ENCODE results near the gene VGLL1. TPM values are rescaled to one million over a fixed set of nuclear protein-coding genes. Genes with fewer than 3 reads are reported as not detected.

VGLL1 gene
- polyA plus RNA-seq, 1 donor (not counting 4 experiments of a cell fraction or from before 2014, with no cell fraction given) = 4.1 TPM

- H3K36me3 ChIP-seq (ENCODE audit: control insufficient read depth in 2 of 2, extremely low read depth in 1 of 2, insufficient read depth in 2 of 2, low read length in 2 of 2) = no peaks in the 10 kb centered on the region
- DNase-seq (ENCODE audit: low read depth, low spot score) (no peak), FAIRE-seq (no peak)
- H3K9me3 ChIP-seq (ENCODE audit: control insufficient read depth, low read depth, low read length) = no peaks in the 10 kb centered on the region
- no peak for TF ChIP-seq EZH2 (IDR thresholded peaks at IDR 0.05; ENCODE audit: low read length)
- TF ChIP-seq, protein P1, sequence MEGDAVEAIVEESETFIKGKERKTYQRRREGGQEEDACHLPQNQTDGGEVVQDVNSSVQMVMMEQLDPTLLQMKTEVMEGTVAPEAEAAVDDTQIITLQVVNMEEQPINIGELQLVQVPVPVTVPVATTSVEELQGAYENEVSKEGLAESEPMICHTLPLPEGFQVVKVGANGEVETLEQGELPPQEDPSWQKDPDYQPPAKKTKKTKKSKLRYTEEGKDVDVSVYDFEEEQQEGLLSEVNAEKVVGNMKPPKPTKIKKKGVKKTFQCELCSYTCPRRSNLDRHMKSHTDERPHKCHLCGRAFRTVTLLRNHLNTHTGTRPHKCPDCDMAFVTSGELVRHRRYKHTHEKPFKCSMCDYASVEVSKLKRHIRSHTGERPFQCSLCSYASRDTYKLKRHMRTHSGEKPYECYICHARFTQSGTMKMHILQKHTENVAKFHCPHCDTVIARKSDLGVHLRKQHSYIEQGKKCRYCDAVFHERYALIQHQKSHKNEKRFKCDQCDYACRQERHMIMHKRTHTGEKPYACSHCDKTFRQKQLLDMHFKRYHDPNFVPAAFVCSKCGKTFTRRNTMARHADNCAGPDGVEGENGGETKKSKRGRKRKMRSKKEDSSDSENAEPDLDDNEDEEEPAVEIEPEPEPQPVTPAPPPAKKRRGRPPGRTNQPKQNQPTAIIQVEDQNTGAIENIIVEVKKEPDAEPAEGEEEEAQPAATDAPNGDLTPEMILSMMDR (optimal IDR thresholded peaks at IDR 0.05 in 1 of 3, IDR thresholded peaks at IDR 0.05 in 1 of 3, conservative IDR thresholded peaks at IDR 0.05 in 1 of 3; ENCODE audit: extremely low read depth in 1 of 3, insufficient read depth in 2 of 3, low read length in 3 of 3) = no peak
- H3K4me1 ChIP-seq (ENCODE audit: control insufficient read depth, extremely low read depth, insufficient read depth, low read length) = no peaks in the 10 kb centered on the region
- H3K27me3 ChIP-seq (ENCODE audit: control insufficient read depth, extremely low read depth, insufficient read depth, low read length) = no peaks in the 10 kb centered on the region
- H4K20me1 ChIP-seq (ENCODE audit: control insufficient read depth, extremely low read depth, insufficient read depth, low read length) = no peaks in the 10 kb centered on the region
- no peak overlapping the region for H3K4me3 ChIP-seq (ENCODE audit: control insufficient read depth in 2 of 3, extremely low read depth in 1 of 3, insufficient read depth in 2 of 3, low read depth in 1 of 3, low read length in 3 of 3)
- no peak overlapping the region for H3K27ac ChIP-seq (ENCODE audit: control insufficient read depth, insufficient read depth, low read length)
- dilution Hi-C loops (cut with MboI; ENCODE audit: extremely low pct_ligation_motif_present, low sequenced_read_pairs) = no loop called here
- no peak overlapping the region for H2AFZ ChIP-seq (ENCODE audit: control insufficient read depth, low read length)
- H3K9me1 ChIP-seq (ENCODE audit: control insufficient read depth, extremely low read depth, insufficient read depth, low read length) = no peaks in the 10 kb centered on the region
- no peaks in the 10 kb centered on the region for H3K79me2 ChIP-seq (ENCODE audit: control insufficient read depth, insufficient read depth, low read length)
- H3K4me2 ChIP-seq (ENCODE audit: control insufficient read depth, extremely low read depth, insufficient read depth, low read depth, low read length) = no peak overlapping the region
- H3K9ac ChIP-seq (ENCODE audit: control insufficient read depth, extremely low read depth, insufficient read depth, low read length) = no peak overlapping the region
These were observed 55.5 kb downstream of the VGLL1 start for GRCh38 chrX:136587532-136587931.

DNA sequence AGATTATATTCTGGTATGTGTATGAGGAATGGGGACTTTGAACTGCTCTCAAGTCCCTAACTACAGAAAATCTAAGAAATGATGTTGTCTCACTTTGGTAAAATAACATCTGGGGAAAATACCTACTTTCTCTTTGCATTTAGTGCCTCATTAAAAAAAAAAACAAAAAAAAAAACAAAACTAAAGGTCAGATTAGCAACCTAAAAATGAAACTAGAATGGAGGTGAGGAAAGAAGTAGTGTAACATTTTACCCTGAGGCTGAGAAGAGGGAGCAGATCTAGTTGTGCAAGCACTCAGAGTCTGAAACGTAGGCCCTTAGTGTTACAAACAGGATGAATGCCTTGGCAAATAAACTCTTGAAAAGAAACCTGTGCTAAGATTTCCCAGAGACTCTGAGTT, 56.0 kb downstream of the VGLL1 start:
- H3K79me2 ChIP-seq (ENCODE audit: control insufficient read depth, insufficient read depth, low read length) = no peaks in the 10 kb centered on the region
- no peaks in the 10 kb centered on the region for H4K20me1 ChIP-seq (ENCODE audit: control insufficient read depth, extremely low read depth, insufficient read depth, low read length)
- H3K4me3 ChIP-seq (ENCODE audit: control insufficient read depth in 2 of 3, extremely low read depth in 1 of 3, insufficient read depth in 2 of 3, low read depth in 1 of 3, low read length in 3 of 3) = no peak overlapping the region
- H3K36me3 ChIP-seq (ENCODE audit: control insufficient read depth in 2 of 2, extremely low read depth in 1 of 2, insufficient read depth in 2 of 2, low read length in 2 of 2) = no peaks in the 10 kb centered on the region
- H2AFZ ChIP-seq (ENCODE audit: control insufficient read depth, low read length) = no peak overlapping the region
- H3K27me3 ChIP-seq (ENCODE audit: control insufficient read depth, extremely low read depth, insufficient read depth, low read length) = no peaks in the 10 kb centered on the region
- H3K27ac ChIP-seq (ENCODE audit: control insufficient read depth, insufficient read depth, low read length) = no peak overlapping the region
- no peaks in the 10 kb centered on the region for H3K9me1 ChIP-seq (ENCODE audit: control insufficient read depth, extremely low read depth, insufficient read depth, low read length)
- DNase-seq (ENCODE audit: low read depth, low spot score) (no peak), FAIRE-seq (no peak)
- H3K4me2 ChIP-seq (ENCODE audit: control insufficient read depth, extremely low read depth, insufficient read depth, low read depth, low read length) = no peak overlapping the region
- no peaks in the 10 kb centered on the region for H3K9me3 ChIP-seq (ENCODE audit: control insufficient read depth, low read depth, low read length)
- H3K9ac ChIP-seq (ENCODE audit: control insufficient read depth, extremely low read depth, insufficient read depth, low read length) = no peak overlapping the region
- TF ChIP-seq EZH2 (IDR thresholded peaks at IDR 0.05; ENCODE audit: low read length) = no peak
- TF ChIP-seq, protein P1 (optimal IDR thresholded peaks at IDR 0.05 in 1 of 3, IDR thresholded peaks at IDR 0.05 in 1 of 3, conservative IDR thresholded peaks at IDR 0.05 in 1 of 3; ENCODE audit: extremely low read depth in 1 of 3, insufficient read depth in 2 of 3, low read length in 3 of 3) = no peak
- H3K4me1 ChIP-seq (ENCODE audit: control insufficient read depth, extremely low read depth, insufficient read depth, low read length) = no peaks in the 10 kb centered on the region
- dilution Hi-C loops (cut with MboI; ENCODE audit: extremely low pct_ligation_motif_present, low sequenced_read_pairs) = no loop called here
